GM04504 (cell line): ENCODE results near the gene DENND4B.

Experiments
- DNase-seq: peaks from one replicate; pipeline ENCODE4 v3.0.0-alpha.2; 2012; ENCODE audit warnings: low read depth

The DENND4B gene

GRCh38 chr1:153968408-153968807 lies 21.9 kb upstream of the DENND4B start:
- no peak for DNase-seq

GRCh38 chr1:153968000-153968363 lies 21.5 kb upstream of the DENND4B start:
- no peak for DNase-seq

GRCh38 chr1:153967107-153967999 lies 20.8 kb upstream of the DENND4B start, which contains the start of gene CREB3L4:
Gene CREB3L4, plus strand, starts transcription at chr1:153967902. Its CDS starts 624 bp downstream, at chr1:153968526.
- DNase-seq: peak; percentile 89

- no peak for DNase-seq
Observed at GRCh38 chr1:153963850-153964331, 17.4 kb upstream of the DENND4B start.

GRCh38 chr1:153963030-153963849 lies 16.7 kb upstream of the DENND4B start, which contains the start of gene SLC39A1:
Gene SLC39A1, minus strand, starts transcription at chr1:153963537. Its CDS starts 822 bp downstream, at chr1:153962715.
- DNase-seq: peak; percentile 92

- no peak for DNase-seq
Observed at GRCh38 chr1:153962088-153963029, 15.8 kb upstream of the DENND4B start.

DNA sequence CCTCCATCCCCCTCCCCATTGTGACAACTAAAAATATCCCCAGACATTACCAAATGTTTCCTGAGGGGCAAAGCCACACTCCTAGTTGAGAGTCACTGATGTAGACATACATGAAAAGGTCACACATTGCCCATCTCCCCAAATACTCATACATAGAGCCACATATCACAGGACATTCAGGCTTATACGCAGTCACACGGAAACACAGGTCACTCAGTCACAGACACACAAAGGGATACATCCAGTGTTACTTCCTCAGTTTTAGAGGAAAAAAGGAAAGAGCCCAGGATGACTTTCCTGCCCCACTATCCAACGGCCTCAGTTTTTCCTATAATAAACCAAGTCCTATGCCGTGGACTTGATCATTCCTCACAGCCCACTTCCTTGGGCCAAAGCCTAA lies 14.9 kb upstream of the DENND4B start:
- DNase-seq: no peak

- DNase-seq: no peak
Observed at GRCh38 chr1:153960206-153960605, 13.7 kb upstream of the DENND4B start.

- no peak for DNase-seq
Observed at GRCh38 chr1:153959454-153959853, 12.9 kb upstream of the DENND4B start.

GRCh38 chr1:153958961-153959260 lies 12.4 kb upstream of the DENND4B start:
- no peak for DNase-seq

DNA sequence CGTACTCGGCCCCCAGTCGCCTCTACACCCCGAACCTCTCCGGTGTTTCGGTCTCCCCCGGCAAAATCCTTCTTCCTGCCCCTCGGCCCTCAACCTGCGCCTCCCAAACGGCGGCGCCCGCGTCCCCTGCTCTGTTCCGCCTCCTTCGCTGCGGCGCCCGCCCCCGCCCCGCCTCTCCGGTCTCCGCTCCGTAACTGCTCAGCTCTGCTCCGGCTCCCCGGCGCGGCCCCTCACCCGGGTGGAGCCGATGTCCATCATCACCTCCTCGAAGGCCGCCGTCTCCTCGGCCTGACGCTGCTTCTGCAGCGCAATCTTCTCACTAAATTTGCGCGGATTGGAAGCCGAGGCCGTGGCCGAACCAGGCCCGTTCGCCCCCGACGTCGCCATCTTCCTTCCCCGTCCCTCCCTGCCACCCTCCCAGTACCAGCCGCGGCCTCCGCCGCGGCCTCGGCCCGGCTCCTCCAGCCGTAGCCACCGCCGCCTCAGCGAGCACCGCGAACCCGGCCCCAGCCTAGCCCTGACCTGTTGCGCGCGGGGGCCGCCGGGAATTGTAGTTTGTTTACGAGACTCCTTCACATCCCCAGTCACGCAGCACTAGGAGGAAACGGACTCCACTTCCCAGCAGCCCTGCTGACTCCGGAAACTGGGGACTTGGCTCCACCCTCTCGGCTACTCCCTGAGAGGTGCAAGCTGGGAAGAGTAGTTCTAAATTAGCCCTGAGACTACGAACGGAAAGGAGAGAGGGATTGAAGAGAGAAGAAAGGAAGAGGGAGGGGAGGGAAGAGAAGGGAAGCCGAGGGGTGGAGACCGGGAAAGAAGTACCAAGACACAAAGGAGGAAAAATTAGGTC lies 11.8 kb upstream of the DENND4B start, which contains the start of gene CRTC2:
Gene CRTC2 (minus strand): TSS at position 502 of the 850 bp plus-strand sequence. CDS start 115 bp downstream, at position 387.
- DNase-seq: peak; percentile 96

DNA sequence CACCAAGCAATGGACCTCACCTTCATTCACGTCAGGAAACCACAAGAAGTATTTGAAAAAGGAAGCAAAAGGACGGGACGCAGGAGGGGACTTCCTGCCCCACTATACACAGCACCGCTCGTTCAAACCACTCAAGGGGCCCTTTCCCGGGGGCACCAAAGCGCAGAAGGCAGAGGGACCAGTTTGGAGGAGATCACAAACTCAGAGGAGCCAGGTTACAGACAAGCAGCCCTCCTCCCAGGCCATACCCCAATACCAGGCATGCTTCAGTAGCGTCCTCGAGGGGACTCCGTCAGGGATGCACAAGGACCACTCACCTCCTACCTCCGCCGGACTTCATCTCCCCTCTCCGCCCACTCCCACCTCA lies 11.2 kb upstream of the DENND4B start:
- no peak for DNase-seq

- no peak for DNase-seq
Observed at GRCh38 chr1:153956997-153957715, 10.6 kb upstream of the DENND4B start.

DNA sequence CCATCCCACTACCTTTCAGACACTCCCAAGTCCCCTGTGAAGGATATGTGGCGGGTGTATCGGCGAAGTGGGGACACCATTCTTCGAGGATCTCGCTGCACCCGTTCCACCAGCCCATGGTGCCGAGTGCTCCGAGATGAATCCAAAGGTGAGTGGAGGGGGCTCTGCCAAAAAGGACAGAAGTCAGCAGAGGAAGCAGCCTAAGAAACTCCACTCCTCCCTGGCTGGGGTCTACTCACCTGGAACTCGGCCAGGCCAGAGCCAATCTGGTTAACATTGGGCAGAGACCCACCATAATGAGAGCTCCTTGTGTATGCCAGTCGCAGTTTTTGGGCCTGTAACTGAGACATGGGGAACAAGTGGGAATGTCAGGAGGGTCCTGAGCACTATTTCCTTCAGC lies 8.3 kb upstream of the DENND4B start:
- no peak for DNase-seq

GRCh38 chr1:153953859-153954365 lies 7.4 kb upstream of the DENND4B start:
- no peak for DNase-seq

DNA sequence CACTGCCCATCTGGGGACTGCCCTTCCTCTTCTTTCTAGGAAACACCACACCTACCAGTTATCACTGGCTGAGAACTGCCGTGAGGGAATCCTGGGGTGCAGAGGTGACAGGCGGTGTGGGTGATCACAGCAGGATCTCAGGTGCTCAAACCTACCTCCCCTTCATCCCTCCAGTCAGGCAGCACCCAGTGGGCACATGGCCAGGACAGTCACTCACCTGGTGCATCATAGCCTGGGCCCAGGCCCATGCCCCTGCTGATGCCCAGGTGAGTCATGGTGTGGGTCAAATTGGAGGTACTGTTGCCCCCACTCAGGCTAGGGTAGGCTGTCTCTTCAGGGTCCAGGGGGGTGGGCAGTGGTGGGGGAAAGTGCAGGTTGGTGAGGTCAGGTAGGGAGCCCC lies 5.3 kb upstream of the DENND4B start:
- DNase-seq: no peak

DNA sequence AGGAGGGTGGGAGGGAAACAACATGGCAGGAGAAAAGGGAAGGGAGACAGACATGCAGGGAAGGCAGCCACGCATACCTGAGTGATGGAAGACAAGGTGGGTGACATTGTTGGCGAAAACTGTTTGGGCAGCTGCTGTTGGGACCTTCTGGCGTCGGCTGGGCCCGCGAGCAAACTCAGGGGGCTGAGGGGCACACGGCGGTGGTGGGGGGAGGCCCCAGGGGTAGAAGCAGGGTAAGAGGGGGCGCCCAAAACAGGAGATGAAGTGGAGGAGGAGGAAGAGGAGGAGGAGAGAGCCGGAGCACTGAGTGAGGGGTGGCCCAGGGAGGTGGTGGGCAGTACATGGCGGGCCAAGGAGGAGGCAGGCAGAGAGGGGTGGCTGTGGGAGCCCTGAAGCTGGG lies 4.7 kb upstream of the DENND4B start:
- no peak for DNase-seq

GRCh38 chr1:153945795-153946621 lies 510 bp downstream of the DENND4B start:
- no peak for DNase-seq
